ENCODE results near the gene FGD3.

DNA sequence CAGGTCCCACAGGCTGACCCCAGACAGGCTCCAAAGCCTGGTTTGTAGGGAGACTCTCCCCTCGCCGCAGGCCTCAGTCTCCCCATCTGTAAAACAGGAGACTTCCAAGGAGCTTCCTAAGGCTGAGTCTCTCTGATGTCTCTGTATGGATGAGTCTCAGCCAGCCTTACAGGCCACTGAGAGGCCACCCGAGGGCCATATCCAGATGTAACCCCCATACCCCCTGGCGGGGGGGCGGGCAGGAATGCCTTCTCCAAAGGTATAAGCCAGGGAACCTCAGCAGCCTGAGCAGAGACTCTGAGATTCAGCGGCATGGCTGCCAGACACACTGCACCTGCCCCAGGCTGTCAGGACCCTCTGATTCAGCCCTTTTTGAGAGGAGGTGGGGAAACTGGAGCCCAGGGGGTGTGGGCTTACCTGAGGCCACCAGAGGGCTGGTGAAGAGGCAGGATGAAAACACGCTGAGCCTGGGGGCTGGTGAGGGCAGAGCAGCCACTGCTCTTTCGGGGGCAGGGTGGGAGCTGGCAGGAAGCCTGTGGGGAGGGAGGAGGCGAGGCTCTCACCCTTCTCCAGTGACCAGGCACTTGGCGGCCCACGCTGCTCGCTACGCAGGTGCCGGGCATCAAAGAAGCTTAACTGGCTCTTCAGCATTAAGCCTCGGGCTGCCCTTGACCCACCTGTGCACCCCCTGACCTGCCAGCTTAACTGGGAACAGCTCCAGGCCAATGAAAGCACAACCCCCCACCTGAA is 105.6 kb downstream of the FGD3 start:
- TF ChIP-seq, protein P1, sequence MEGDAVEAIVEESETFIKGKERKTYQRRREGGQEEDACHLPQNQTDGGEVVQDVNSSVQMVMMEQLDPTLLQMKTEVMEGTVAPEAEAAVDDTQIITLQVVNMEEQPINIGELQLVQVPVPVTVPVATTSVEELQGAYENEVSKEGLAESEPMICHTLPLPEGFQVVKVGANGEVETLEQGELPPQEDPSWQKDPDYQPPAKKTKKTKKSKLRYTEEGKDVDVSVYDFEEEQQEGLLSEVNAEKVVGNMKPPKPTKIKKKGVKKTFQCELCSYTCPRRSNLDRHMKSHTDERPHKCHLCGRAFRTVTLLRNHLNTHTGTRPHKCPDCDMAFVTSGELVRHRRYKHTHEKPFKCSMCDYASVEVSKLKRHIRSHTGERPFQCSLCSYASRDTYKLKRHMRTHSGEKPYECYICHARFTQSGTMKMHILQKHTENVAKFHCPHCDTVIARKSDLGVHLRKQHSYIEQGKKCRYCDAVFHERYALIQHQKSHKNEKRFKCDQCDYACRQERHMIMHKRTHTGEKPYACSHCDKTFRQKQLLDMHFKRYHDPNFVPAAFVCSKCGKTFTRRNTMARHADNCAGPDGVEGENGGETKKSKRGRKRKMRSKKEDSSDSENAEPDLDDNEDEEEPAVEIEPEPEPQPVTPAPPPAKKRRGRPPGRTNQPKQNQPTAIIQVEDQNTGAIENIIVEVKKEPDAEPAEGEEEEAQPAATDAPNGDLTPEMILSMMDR (IDR thresholded peaks at IDR 0.05 in 4 of 5, conservative IDR thresholded peaks at IDR 0.05 in 1 of 5): no peak
- no peak for TF ChIP-seq POLR2A (IDR thresholded peaks at IDR 0.05)
